ENCODE results near the gene TCF4. TPM values are rescaled to one million over a fixed set of nuclear protein-coding genes. Genes with fewer than 3 reads are reported as not detected.

TCF4 gene
- total and polyA plus RNA-seq, 2 of the 13 experiments (the other 11 are each of a cell fraction or from before 2014, with no cell fraction given) = not detected

DNA sequence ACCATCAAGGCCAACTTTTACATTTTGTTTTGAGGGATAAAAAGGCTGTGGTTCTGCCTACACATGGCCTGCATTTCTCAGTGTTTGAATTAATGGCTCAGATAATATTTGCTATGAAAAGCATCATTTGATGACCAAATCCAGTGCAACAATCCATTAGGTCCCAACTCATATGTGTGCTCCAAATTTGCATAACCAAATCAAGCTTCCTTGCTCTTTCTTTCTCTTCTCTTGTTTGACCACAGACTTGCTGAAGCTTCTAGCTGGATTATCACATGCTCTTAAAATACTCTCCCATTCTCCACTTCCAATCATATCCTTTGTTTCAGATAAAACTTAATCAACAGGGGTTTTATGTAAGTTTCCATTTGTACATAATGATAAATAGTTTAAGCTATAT is 147.0 kb downstream of the TCF4 start (continued):
- TF ChIP-seq, protein P1, sequence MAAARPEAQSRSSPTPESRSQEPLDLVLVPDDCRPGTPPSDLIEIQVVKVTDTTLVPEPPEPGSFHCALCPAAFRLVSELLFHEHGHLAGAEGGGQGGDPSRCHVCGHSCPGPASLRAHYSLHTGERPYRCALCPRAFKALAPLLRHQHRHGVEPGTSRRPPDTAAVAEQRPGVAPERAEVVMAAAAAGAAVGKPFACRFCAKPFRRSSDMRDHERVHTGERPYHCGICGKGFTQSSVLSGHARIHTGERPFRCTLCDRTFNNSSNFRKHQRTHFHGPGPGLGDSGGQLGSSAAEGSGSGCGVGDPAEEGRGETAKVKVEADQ (CRISPR knock-in tag; IDR thresholded peaks at IDR 0.05; ENCODE audit: borderline replicate concordance) = no peak
- TF ChIP-seq ZNF343 (CRISPR knock-in tag; IDR thresholded peaks at IDR 0.05) = no peak
- no peak for TF ChIP-seq PHF5A (CRISPR knock-in tag; IDR thresholded peaks at IDR 0.05; ENCODE audit: low read depth, unreplicated experiment)

GRCh38 chr18:55439056-55439455 is 148.9 kb downstream of the TCF4 start:
- no peak overlapping the region for H3K4me3 ChIP-seq (replicated peaks in 1 of 3; ENCODE audit: insufficient read depth in 1 of 3, low read depth in 2 of 3, low read length in 3 of 3)
- H3K79me2 ChIP-seq (ENCODE audit: insufficient read depth, low read length) = no peaks in the 10 kb centered on the region
- H3K9me3 ChIP-seq (ENCODE audit: low read length) = no peaks in the 10 kb centered on the region
- no peaks in the 10 kb centered on the region for H3K36me3 ChIP-seq (replicated peaks in 1 of 2; ENCODE audit: control insufficient read depth in 1 of 2, insufficient read depth in 2 of 2, low read length in 2 of 2)
- H2AFZ ChIP-seq (ENCODE audit: low read length) = no peak overlapping the region
- H3K27me3 ChIP-seq (ENCODE audit: control insufficient read depth in 1 of 2, insufficient read depth in 2 of 2, low read length in 2 of 2) = no peaks in the 10 kb centered on the region
- in situ Hi-C loops (cut with HindIII; ENCODE audit: extremely low pct_ligation_motif_present, low pct_unique_long_range_greater_than_20kb) (no loop called here), intact Hi-C loops (cut with micrococcal nuclease; ENCODE audit: unreplicated experiment) (no loop called here)
- no peaks in the 10 kb centered on the region for H3K4me1 ChIP-seq (ENCODE audit: insufficient read depth, low read length)
- no TSS peak for BruUV-seq (replicated peaks)
- no peak for ATAC-seq
- DNase-seq (ENCODE audit: low spot score) = no peak
- POLR2A ChIA-PET = no interaction called here
- no peak overlapping the region for H3K9ac ChIP-seq (ENCODE audit: insufficient read depth, low read depth, low read length)
- H4K20me1 ChIP-seq (ENCODE audit: insufficient read depth, low read length) = no peaks in the 10 kb centered on the region
- WGBS (ENCODE audit: low lambda C conversion rate) = 0% methylated on average over 3 of the region's 3 CpGs
- FAIRE-seq = no peak
- no peak overlapping the region for H3K27ac ChIP-seq (ENCODE audit: extremely low read length, insufficient read depth, low read length)
- no peak overlapping the region for H3K4me2 ChIP-seq (ENCODE audit: low read depth, low read length)
- CTCF ChIA-PET (ENCODE audit: low intra/inter-chr PET ratio, low total read pairs) = no interaction called here
- TF ChIP-seq ZNF569 (CRISPR knock-in tag; IDR thresholded peaks at IDR 0.05; ENCODE audit: borderline replicate concordance) (no peak), HNF1A (IDR thresholded peaks at IDR 0.05; ENCODE audit: low read depth) (no peak), HNF1A (CRISPR knock-in tag; IDR thresholded peaks at IDR 0.05; ENCODE audit: borderline replicate concordance) (no peak), RXRB (CRISPR knock-in tag; IDR thresholded peaks at IDR 0.05; ENCODE audit: borderline replicate concordance) (no peak), ZZZ3 (CRISPR knock-in tag; IDR thresholded peaks at IDR 0.05; ENCODE audit: borderline replicate concordance) (no peak), JUND (CRISPR knock-in tag; IDR thresholded peaks at IDR 0.05) (no peak), ZNF616 (CRISPR knock-in tag; IDR thresholded peaks at IDR 0.05; ENCODE audit: low read depth) (no peak), THAP11 (CRISPR knock-in tag; IDR thresholded peaks at IDR 0.05) (no peak), PPARG (CRISPR knock-in tag; conservative IDR thresholded peaks at IDR 0.05) (no peak), SCMH1 (CRISPR knock-in tag; IDR thresholded peaks at IDR 0.05; ENCODE audit: borderline replicate concordance) (no peak), GMEB1 (CRISPR knock-in tag; IDR thresholded peaks at IDR 0.05; ENCODE audit: borderline replicate concordance) (no peak), POLR2A (IDR thresholded peaks at IDR 0.05; ENCODE audit: insufficient read depth in 1 of 2, low read depth in 2 of 2, low read length in 2 of 2) (no peak), MAZ (IDR thresholded peaks at IDR 0.05; ENCODE audit: borderline replicate concordance, low read depth, low read length) (no peak), MAZ (CRISPR knock-in tag; IDR thresholded peaks at IDR 0.05; ENCODE audit: low read depth) (no peak), ZFP1 (CRISPR knock-in tag; IDR thresholded peaks at IDR 0.05) (no peak)

Measured in HepG2 (cell line).